ENCODE measurements around the gene CELA2A.

DNA sequence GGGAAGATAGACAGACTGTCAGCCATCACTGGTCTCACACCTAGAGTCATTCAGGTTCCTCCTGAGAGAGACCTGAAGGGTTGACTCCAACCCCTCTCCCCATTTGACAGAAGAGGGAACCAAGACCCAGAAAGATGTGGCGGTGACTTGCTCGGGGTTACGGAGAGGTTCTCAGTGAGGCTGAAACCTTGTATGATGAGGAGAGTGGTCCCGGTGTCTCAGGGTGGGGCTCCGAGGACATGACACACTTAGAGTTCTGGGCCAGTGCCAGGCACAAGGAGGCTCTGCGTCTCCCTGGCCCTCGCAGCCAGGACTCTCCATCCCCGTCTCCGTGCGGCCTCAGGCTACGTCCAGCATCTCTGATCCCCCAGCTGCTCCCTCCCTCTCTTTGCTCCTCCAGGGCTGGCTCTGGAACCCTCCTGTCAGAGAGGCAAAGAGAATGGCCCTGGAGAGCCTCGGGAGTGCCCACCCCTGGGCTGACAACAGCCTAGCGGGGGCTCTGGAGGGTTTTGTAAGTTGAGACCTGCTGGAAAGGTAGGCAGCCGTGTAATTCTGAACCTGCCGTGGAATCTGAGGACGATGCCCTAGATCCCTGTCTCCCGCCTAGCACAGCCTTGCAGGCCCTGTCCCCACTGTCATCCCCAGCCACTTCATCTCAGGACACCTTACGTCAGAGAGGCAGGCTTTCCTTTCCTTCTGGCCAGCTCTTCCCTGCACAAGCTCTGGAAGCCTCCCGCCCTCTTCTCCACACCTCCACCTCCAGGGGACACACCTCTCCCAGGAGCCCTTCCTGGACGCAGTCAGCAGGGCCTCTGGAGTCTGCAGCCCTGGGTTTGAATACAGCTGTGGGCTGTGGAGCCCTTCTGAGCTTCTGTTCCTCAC, 42.7 kb upstream of the CELA2A start:
- TF ChIP-seq POLR2A (IDR thresholded peaks at IDR 0.05; ENCODE audit: low read depth, low read length) (no peak), POLR2AphosphoS5 (IDR thresholded peaks at IDR 0.05; ENCODE audit: insufficient read depth, low read depth, low read length) (no peak), CTCF (IDR thresholded peaks at IDR 0.05; ENCODE audit: extremely low read depth in 1 of 2, insufficient read depth in 1 of 2, low read depth in 1 of 2, low read length in 2 of 2) (no peak), JUN (IDR thresholded peaks at IDR 0.05; ENCODE audit: borderline replicate concordance, insufficient read depth, insufficient read length, low read depth) (no peak)

Measured in endothelial cell of umbilical vein (primary cell).